ENCODE data around the gene GUCY2F.

Gene GUCY2F

GRCh38 chrX:109398833-109399232, 83.1 kb downstream of the GUCY2F start:
- DNase-seq, result no peak

DNA sequence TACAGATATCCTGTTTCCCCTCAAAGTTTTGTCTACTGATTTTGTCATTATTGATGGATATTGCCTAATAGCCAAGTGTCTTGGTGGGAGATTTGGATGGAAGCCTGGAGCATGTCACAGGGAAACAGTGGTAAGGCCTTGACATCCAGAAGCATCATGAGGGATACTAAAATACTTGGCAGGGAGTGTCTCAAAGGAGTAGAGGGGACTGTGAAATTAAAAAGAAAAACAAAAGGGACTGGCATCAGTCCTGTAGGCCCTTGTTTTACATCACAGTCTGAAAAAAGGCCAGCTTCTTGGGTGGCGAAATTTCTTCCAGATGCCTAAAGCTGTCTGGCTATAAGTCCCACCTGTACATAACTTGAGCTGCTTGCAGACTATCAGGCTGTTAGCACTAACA, 83.8 kb downstream of the GUCY2F start:
- intact Hi-C loops (cut with DNase I), result no loop called here
- DNase-seq, result no peak

More at GRCh38 chrX:109398833-109399232, 83.1 kb downstream of the GUCY2F start:
- intact Hi-C loops (cut with DNase I), result no loop called here

DNA sequence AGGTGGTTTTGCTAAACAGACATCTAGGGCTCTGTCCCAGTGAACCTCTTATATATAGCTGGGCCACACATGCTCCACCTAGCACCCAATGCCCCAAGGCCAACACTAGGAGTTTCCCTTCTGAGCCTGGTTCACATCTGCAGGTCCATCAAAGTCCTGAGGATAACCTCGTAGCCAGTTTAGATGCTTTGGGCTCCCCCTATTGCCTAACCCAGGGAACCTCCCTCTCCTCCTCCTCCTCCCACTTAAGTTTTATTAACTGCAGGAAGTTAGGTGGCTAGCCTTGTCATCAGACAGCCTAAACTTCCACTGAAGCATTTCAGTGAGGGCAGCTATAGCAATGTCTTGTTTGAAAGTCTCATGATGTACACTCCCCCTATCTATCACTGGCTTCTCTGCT, 88.0 kb downstream of the GUCY2F start:
- no peak for DNase-seq
- intact Hi-C loops (cut with DNase I), result no loop called here

GRCh38 chrX:109392895-109393294, 89.0 kb downstream of the GUCY2F start:
- intact Hi-C loops (cut with DNase I), result no loop called here
- no peak for DNase-seq

DNA sequence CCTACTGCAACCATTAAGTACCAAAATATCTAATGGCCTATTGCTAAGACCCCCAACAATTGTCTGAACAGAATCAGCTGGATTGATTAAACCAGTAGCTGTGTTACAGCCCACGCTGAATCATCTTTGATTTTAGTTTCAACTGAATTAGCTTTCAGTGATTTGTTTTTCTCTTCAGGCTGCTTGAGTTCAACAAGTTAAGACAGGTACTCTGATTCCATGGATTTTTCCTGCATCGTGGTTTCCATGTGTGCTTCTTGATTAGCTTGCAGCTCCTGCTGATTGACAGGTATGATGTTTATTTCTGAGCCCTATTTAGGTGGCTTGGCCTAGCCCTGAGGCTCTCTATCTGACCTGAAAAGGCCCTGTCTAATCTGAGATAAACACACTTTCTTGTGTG, 91.3 kb downstream of the GUCY2F start:
- no peak for DNase-seq
- intact Hi-C loops (cut with DNase I), result no loop called here

GRCh38 chrX:109389917-109390316, 92.0 kb downstream of the GUCY2F start:
- intact Hi-C loops (cut with DNase I), result loop anchor here (10.0 kb wide), 1 partner anchor 1165 kb away; no protein-coding TSS in a partner anchor
- no peak for DNase-seq

- no peak for DNase-seq
- intact Hi-C loops (cut with DNase I), result loop anchor here (10.0 kb wide), 1 partner anchor 1160 kb away; no protein-coding TSS in a partner anchor
Measured at GRCh38 chrX:109384699-109385098, 97.2 kb downstream of the GUCY2F start.

GRCh38 chrX:109382332-109382731, 99.6 kb downstream of the GUCY2F start:
- intact Hi-C loops (cut with DNase I), result loop anchor here (10.0 kb wide), 1 partner anchor 1158 kb away; no protein-coding TSS in a partner anchor
- DNase-seq, result no peak

DNA sequence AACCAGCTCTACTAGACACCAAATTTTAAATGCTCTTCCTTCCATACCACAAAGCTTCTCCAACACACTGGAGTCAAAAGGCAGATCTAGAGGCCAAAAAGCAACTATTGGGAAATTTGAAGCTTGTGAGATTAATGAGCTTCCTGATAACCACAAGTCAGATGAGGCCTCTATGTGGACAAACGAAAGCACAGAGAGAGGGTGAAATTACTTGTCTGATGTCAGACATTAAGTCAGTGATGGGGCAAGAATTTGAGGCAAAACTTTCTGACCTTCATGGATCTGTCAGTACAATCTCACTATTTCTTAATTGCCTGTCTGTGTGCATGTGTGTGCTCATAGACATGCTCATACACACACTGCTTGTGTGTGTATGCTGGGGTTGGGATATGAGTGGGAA, 103.6 kb downstream of the GUCY2F start:
- intact Hi-C loops (cut with DNase I), result no loop called here

GRCh38 chrX:109374262-109374960, 107.5 kb downstream of the GUCY2F start:
- intact Hi-C loops (cut with DNase I), result no loop called here
- DNase-seq, result no peak

More for the DNA sequence above, 103.6 kb downstream of the GUCY2F start:
- DNase-seq, result no peak

DNA sequence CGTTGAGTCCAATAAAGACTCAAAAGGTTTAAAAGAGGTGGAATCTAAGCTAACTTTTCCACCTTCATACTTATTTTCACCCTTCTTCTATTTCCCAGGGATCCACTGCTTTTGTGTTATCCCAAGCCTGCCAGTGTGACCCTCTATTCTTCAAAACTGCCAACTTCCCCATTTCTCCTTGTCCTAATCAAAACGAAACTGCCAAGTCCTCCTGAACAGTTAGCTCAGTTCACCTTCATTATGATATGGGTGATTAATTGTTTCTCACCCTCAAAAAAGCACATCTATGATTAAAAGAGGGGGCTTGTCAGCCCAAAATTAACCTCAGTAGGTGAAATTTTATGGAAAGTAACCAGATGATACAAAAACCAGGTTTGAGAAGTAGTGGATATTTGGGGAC, 108.4 kb downstream of the GUCY2F start:
- intact Hi-C loops (cut with DNase I), result no loop called here
- no peak for DNase-seq

- intact Hi-C loops (cut with DNase I), result no loop called here
Measured at GRCh38 chrX:109372716-109373115, 109.2 kb downstream of the GUCY2F start.

DNA sequence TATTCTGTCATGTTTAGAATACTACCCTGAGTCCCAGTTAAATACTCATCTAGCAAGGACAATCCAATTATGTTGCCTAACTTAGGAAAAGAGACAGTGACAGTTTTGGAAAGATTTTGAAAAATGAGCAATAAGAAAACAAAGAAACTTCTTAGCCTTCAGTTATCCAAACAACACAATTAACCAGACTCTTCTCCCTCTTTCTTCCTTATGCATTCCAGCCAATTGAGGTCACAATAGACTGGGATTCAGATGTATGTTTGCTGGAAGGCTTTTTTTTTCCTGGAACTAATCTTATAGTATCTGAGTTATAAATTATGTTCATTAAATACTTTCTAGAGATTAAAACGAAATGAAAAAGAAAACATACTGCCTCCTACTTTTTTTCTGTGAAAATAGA, 109.6 kb downstream of the GUCY2F start:
- intact Hi-C loops (cut with DNase I), result no loop called here

More at GRCh38 chrX:109372716-109373115, 109.2 kb downstream of the GUCY2F start:
- no peak for DNase-seq

GRCh38 chrX:109362101-109362500, 119.8 kb downstream of the GUCY2F start:
- intact Hi-C loops (cut with DNase I), result no loop called here
- DNase-seq, result no peak

More for the DNA sequence above, 109.6 kb downstream of the GUCY2F start:
- no peak for DNase-seq

GRCh38 chrX:109360301-109360700, 121.6 kb downstream of the GUCY2F start:
- intact Hi-C loops (cut with DNase I), result no loop called here
- DNase-seq, result no peak

- no peak for DNase-seq
- intact Hi-C loops (cut with DNase I), result no loop called here
Measured at GRCh38 chrX:109357706-109358105, 124.2 kb downstream of the GUCY2F start.

DNA sequence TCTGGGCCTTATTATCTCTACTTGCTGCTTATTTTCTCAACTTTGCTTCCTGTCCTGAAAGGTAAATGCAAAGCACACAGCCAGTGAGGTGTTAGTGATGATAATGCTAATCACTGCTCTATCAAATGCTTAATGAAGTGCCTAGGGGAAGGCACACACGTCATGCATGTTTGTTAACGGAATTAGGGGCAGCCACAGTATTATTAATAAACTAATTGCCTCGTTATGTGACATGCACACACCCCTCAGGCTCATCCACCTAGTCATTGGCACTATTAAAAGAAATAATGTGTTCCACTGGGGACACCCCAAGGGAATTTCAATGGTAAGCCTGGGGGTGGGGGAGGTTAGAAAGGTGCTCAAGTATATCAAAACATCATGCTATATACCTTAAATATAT, 125.2 kb downstream of the GUCY2F start:
- intact Hi-C loops (cut with DNase I), result no loop called here
- DNase-seq, result no peak

- intact Hi-C loops (cut with DNase I), result no loop called here
- DNase-seq, result no peak
Measured at GRCh38 chrX:109352066-109352588, 129.8 kb downstream of the GUCY2F start.

GRCh38 chrX:109351557-109351956, 130.3 kb downstream of the GUCY2F start:
- intact Hi-C loops (cut with DNase I), result no loop called here
- no peak for DNase-seq

GRCh38 chrX:109350551-109350950, 131.3 kb downstream of the GUCY2F start:
- intact Hi-C loops (cut with DNase I), result no loop called here
- DNase-seq, result no peak

GRCh38 chrX:109350051-109350450, 131.8 kb downstream of the GUCY2F start:
- DNase-seq, result no peak
- intact Hi-C loops (cut with DNase I), result no loop called here

DNA sequence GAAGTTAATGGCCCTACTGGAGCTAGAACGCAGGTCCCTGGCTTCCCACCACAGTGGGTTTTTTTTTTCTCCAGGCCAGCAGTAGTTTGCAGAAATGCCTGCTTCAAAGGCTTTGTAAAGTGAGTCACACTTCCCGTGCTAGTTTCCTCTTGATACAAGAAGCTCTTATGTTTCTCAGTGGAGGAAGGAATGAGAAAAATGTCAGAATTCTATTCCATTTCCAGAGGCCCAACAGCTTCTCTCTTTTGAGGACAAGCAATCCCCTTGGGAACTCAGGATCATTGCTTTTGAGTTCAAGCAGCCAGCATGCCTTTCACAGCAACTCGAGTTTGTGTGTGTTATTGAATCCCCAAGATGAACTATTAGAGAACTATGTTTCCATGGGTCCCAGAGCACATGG, 134.3 kb downstream of the GUCY2F start:
- no peak for DNase-seq
- intact Hi-C loops (cut with DNase I), result no loop called here
